ENCODE data around the gene KSR2.

Gene KSR2

GRCh38 chr12:117854339-117855012, 114.3 kb downstream of the KSR2 start:
- peak; percentile 19 for DNase-seq

- no peak for DNase-seq
These were observed 115.2 kb downstream of the KSR2 start for GRCh38 chr12:117853600-117853999.

- DNase-seq, result no peak
These were observed 118.7 kb downstream of the KSR2 start for GRCh38 chr12:117850048-117850447.

GRCh38 chr12:117847371-117847770, 121.4 kb downstream of the KSR2 start:
- DNase-seq, result no peak

GRCh38 chr12:117845271-117845904, 123.4 kb downstream of the KSR2 start:
- DNase-seq, result no peak

- DNase-seq, result no peak
These were observed 124.5 kb downstream of the KSR2 start for GRCh38 chr12:117844114-117844830.

GRCh38 chr12:117842630-117843029, 126.2 kb downstream of the KSR2 start:
- DNase-seq, result no peak

GRCh38 chr12:117842220-117842619, 126.6 kb downstream of the KSR2 start:
- DNase-seq, result no peak

GRCh38 chr12:117837737-117838050, 131.1 kb downstream of the KSR2 start:
- no peak for DNase-seq

GRCh38 chr12:117836999-117837736, 131.6 kb downstream of the KSR2 start:
- peak; percentile 70 for DNase-seq

GRCh38 chr12:117836476-117836875, 132.3 kb downstream of the KSR2 start:
- no peak for DNase-seq

- DNase-seq, result no peak
These were observed 133.6 kb downstream of the KSR2 start for GRCh38 chr12:117835156-117835555.

GRCh38 chr12:117832459-117833457, 136.0 kb downstream of the KSR2 start:
- DNase-seq, result no peak

- no peak for DNase-seq
These were observed 138.3 kb downstream of the KSR2 start for GRCh38 chr12:117830471-117830870.

GRCh38 chr12:117829108-117829507, 139.7 kb downstream of the KSR2 start:
- DNase-seq, result no peak

- DNase-seq, result no peak
These were observed 141.1 kb downstream of the KSR2 start for GRCh38 chr12:117827660-117828059.

- DNase-seq, result no peak
These were observed 143.0 kb downstream of the KSR2 start for GRCh38 chr12:117825827-117826226.

- DNase-seq, result no peak
These were observed 147.2 kb downstream of the KSR2 start for GRCh38 chr12:117821480-117822175.

GRCh38 chr12:117820216-117820907, 148.4 kb downstream of the KSR2 start:
- no peak for DNase-seq

GRCh38 chr12:117819160-117819559, 149.6 kb downstream of the KSR2 start:
- no peak for DNase-seq

- no peak for DNase-seq
These were observed 150.4 kb downstream of the KSR2 start for GRCh38 chr12:117818400-117818799.
